ENCODE results near the gene ACHE.
"Not testable (repeated sequence)": the region's sequence is repeated elsewhere in the genome, so short reads cannot be mapped to it uniquely, and the experiment has no call there.

- TF ChIP-seq POLR2AphosphoS5 (IDR thresholded peaks at IDR 0.05; ENCODE audit: borderline replicate concordance, low read depth, low read length); EZH2 (IDR thresholded peaks at IDR 0.05): not testable (repeated sequence)
Measured at GRCh38 chr7:100936167-100936566, 40.5 kb upstream of the ACHE start.

Measured in SK-N-MC (cell line).